HL-60 (cell line): Measurements from ENCODE around the gene LRRC8D.
A peak's percentile ranks its signal among the peaks of the same experiment; 100 is the strongest.

Source experiments
- DNase-seq, 2 experiments: peaks; one replicate each; pipeline ENCODE4 v3.0.0-alpha.2; 2010 to 2020; ENCODE audit warnings: low read depth in 1 of 2, low spot score in 1 of 2
- H3K27ac ChIP-seq: fragments of 250-450 bp; sonication (Bioruptor Pico); replicated peaks from 2 replicates; pipeline ENCODE4 v1.5.1; 2020; ENCODE audit warnings: mild to moderate bottlenecking, moderate library complexity
- H3K27me3 ChIP-seq: fragments of 250-450 bp; sonication (Bioruptor Pico); 2 replicates; pipeline ENCODE4 v1.5.1; 2021; ENCODE audit warnings: mild to moderate bottlenecking, moderate library complexity; ENCODE audit not compliant: insufficient read depth, poor library complexity, severe bottlenecking
- H3K4me3 ChIP-seq: replicated peaks from 2 replicates; pipeline ENCODE4 v1.5.1; 2011; ENCODE audit warnings: mild to moderate bottlenecking, control low read depth, low read length; ENCODE audit not compliant: insufficient read depth
- GABPA ChIP-seq: IDR thresholded peaks from 2 replicates; pipeline ENCODE4 v1.6.1; 2012; ENCODE audit warnings: low read depth
- POLR2AphosphoS5 ChIP-seq: IDR thresholded peaks from 2 replicates; pipeline ENCODE4 v1.6.1; 2012; ENCODE audit warnings: low read depth
- SPI1 ChIP-seq: IDR thresholded peaks from 2 replicates; pipeline ENCODE4 v1.6.1; 2012; ENCODE audit warnings: low read depth, mild to moderate bottlenecking, borderline replicate concordance
- TF ChIP-seq, protein P1 (sequence below): IDR thresholded peaks from 2 replicates; pipeline ENCODE4 v1.6.1; 2012; ENCODE audit warnings: low read depth; ENCODE audit not compliant: insufficient replicate concordance
- TF ChIP-seq, protein P2 (sequence below): IDR thresholded peaks from one replicate; pipeline ENCODE4 v1.5.1; 2011; ENCODE audit warnings: low read length, control low read depth, inconsistent platforms; ENCODE audit not compliant: insufficient read depth

LRRC8D gene

DNA sequence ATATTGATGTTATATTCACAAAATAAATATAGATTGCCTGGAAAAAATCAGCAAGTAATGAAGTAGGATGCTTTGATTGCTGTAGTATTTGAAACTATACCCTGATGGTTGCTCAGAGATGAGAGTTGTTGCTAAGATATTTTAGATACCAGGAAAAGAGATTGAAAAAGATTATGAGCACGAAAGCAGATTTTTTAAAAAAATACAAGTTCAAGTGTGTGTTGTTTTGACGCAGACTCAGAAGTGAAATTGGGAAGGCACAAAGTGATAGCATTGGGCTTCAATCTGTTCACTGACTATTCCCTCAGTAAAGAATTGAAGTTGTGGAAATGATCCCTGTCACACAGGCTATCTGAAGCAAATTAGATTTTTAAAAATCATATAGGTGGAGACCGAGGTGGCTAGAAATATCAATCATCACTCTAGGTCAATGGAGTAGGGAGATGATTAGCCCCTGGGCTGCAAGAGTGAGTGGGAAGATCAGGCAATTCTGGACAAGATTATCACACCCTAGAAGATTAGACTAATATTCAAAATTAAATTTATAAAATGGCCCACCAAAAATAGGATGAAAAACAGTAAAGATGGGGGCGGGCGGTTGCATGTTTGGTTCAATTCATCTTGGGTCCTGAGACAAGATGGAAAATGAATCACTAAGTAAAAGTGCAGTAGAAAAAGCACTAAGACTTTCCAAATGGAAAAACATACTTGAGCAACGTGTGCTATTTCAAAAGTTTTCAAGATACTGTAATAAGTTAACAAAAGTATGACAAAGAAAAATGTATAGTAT lies 41.5 kb upstream of the LRRC8D start:
- Histone ChIP-seq H3K27ac (no peak overlapping the region), H3K4me3 (no peak overlapping the region), H3K27me3 (no peaks in the 10 kb centered on the region)
- no peak for TF ChIP-seq POLR2AphosphoS5
- no peak for TF ChIP-seq GABPA
- TF ChIP-seq, protein P1, sequence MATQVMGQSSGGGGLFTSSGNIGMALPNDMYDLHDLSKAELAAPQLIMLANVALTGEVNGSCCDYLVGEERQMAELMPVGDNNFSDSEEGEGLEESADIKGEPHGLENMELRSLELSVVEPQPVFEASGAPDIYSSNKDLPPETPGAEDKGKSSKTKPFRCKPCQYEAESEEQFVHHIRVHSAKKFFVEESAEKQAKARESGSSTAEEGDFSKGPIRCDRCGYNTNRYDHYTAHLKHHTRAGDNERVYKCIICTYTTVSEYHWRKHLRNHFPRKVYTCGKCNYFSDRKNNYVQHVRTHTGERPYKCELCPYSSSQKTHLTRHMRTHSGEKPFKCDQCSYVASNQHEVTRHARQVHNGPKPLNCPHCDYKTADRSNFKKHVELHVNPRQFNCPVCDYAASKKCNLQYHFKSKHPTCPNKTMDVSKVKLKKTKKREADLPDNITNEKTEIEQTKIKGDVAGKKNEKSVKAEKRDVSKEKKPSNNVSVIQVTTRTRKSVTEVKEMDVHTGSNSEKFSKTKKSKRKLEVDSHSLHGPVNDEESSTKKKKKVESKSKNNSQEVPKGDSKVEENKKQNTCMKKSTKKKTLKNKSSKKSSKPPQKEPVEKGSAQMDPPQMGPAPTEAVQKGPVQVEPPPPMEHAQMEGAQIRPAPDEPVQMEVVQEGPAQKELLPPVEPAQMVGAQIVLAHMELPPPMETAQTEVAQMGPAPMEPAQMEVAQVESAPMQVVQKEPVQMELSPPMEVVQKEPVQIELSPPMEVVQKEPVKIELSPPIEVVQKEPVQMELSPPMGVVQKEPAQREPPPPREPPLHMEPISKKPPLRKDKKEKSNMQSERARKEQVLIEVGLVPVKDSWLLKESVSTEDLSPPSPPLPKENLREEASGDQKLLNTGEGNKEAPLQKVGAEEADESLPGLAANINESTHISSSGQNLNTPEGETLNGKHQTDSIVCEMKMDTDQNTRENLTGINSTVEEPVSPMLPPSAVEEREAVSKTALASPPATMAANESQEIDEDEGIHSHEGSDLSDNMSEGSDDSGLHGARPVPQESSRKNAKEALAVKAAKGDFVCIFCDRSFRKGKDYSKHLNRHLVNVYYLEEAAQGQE: no peak
- TF ChIP-seq, protein P2, sequence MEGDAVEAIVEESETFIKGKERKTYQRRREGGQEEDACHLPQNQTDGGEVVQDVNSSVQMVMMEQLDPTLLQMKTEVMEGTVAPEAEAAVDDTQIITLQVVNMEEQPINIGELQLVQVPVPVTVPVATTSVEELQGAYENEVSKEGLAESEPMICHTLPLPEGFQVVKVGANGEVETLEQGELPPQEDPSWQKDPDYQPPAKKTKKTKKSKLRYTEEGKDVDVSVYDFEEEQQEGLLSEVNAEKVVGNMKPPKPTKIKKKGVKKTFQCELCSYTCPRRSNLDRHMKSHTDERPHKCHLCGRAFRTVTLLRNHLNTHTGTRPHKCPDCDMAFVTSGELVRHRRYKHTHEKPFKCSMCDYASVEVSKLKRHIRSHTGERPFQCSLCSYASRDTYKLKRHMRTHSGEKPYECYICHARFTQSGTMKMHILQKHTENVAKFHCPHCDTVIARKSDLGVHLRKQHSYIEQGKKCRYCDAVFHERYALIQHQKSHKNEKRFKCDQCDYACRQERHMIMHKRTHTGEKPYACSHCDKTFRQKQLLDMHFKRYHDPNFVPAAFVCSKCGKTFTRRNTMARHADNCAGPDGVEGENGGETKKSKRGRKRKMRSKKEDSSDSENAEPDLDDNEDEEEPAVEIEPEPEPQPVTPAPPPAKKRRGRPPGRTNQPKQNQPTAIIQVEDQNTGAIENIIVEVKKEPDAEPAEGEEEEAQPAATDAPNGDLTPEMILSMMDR: no peak
- no peak for TF ChIP-seq SPI1
- no peak for DNase-seq

DNA sequence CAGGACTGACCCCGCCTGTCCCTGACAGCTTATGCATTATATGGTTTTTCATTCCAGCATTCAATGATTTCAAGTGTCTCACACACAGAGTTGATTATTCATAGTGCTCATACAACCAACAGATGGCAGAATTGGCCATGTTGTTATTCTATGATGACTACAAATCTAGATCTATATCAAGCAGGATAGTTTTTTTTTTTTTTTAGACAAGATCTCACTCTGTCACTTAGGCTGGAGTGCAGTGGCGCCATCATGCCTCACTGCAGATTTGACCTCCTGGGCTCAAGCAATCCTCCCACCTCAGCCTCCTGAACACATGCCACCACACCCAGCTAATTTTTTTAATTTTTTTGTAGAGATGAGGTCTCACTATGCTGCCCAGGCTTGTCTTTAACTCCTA lies 40.1 kb upstream of the LRRC8D start:
- Histone ChIP-seq H3K27ac (no peak overlapping the region), H3K27me3 (no peaks in the 10 kb centered on the region), H3K4me3 (no peak overlapping the region)
- TF ChIP-seq SPI1 (no peak), GABPA (no peak), POLR2AphosphoS5 (no peak)
- TF ChIP-seq, protein P2: no peak
- TF ChIP-seq, protein P1: no peak
- peak in 1 of 2 experiments; percentile 34 for DNase-seq

DNA sequence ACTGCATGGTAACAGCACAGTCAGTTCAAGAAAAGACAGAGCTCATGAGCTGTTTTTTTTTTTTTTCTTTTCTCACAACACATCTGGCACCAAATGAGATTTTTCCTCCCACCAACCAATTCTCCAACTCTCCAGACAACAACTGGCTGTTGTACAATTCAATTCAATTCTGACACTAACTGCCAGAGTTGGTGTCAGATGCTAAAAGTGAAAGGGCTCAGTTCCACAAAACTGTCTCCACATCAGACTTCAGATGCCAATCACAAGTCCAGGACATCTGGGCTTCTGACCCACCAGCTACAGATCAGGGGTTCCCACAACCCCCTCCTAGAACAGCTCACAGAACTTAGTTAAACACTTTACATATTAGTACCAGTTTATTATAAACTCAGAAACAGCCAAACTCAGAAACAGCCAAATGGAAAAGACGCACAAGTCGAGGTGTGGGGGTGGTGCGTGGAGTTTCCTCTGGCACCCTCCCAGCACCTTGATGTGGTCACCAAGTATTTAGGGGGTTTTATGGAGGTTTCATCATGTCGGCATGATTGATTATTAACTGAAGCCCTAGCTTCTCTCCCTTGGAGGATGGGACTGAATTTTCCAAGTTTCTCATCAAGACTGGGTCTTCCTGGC lies 39.2 kb upstream of the LRRC8D start:
- Histone ChIP-seq H3K4me3 (no peak overlapping the region), H3K27ac (no peak overlapping the region), H3K27me3 (no peaks in the 10 kb centered on the region)
- DNase-seq: no peak
- TF ChIP-seq POLR2AphosphoS5 (no peak), SPI1 (no peak), GABPA (no peak)
- TF ChIP-seq, protein P1: no peak
- TF ChIP-seq, protein P2: no peak
